ENCODE measurements around the gene PDSS2. TPM values are rescaled to one million over a fixed set of nuclear protein-coding genes. Genes with fewer than 3 reads are reported as not detected.

The PDSS2 gene
- polyA plus RNA-seq, 4 donors = 6.5 to 14.8 (median 11.6) TPM

DNA sequence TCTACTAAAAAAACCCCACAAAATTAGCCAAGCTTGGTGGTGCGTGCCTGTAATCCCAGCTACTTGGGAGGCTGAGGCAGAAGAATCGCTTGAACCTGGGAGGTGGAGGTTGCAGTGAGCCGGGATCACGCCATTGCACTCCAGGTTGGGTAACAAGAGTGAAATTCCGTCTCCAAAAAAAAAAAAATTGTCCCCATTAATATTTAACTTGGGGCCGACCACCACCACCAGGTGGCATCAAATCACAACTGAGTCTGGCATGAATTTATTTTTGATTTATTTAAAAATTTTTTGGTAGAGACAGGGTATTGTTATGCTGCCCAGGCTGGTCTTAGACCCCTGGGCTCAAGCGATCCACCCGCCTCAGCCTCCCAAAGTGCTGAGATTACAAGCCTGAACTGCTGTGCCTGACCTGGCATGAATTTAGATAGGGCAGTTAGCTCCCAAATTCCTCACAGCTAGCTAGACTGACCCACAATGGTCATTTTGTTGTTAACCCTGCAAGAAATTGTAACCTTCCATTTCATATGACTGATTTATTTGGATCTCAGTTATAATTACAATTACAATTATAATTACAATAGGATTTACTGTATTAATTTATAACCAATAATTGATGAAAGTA, 326.9 kb downstream of the PDSS2 start:
- DNase-seq (peak in 1 of 2 donors; percentile 38), FAIRE-seq (no peak)
- WGBS, 3 donors = 36 to 51% (median 44%) methylated on average over 8 of the region's 8 CpGs

GRCh38 chr6:107129370-107129925, 329.9 kb downstream of the PDSS2 start:
- Histone ChIP-seq H3K27ac (ENCODE audit: low read depth in 1 of 3, low read length in 2 of 3) (peak overlapping the region in 1 of 3 donors; percentile 42), H3K4me3 (ENCODE audit: low read depth in 1 of 3, low read length in 3 of 3) (no peak overlapping the region), H3K36me3 (ENCODE audit: control insufficient read depth in 3 of 3, insufficient read depth in 2 of 3, low read depth in 1 of 3, low read length in 3 of 3) (no peaks in the 10 kb centered on the region), H3K9me3 (ENCODE audit: control insufficient read depth in 2 of 2, insufficient read depth in 1 of 2, low read depth in 1 of 2, low read length in 1 of 2) (no peaks in the 10 kb centered on the region), H3K4me1 (ENCODE audit: control insufficient read depth in 3 of 3, insufficient read depth in 2 of 3, low read depth in 1 of 3, low read length in 2 of 3) (peaks cover 0 to 8% (median 4%) of the 10 kb centered on the region in 3 donors), H3K27me3 (ENCODE audit: control insufficient read depth in 3 of 3, insufficient read depth in 3 of 3, low read length in 3 of 3) (no peaks in the 10 kb centered on the region)
- WGBS, 3 donors = 41 to 62% (median 48%) methylated on average over 9 of the region's 9 CpGs
- DNase-seq (peak; percentile 52 to 60), FAIRE-seq (no peak)

More for the DNA sequence above, 326.9 kb downstream of the PDSS2 start:
- H3K4me3 ChIP-seq (ENCODE audit: low read depth in 1 of 3, low read length in 3 of 3) = no peak overlapping the region
- H3K9me3 ChIP-seq (ENCODE audit: control insufficient read depth in 2 of 2, insufficient read depth in 1 of 2, low read depth in 1 of 2, low read length in 1 of 2) = no peaks in the 10 kb centered on the region
- no peaks in the 10 kb centered on the region for H3K27me3 ChIP-seq (ENCODE audit: control insufficient read depth in 3 of 3, insufficient read depth in 3 of 3, low read length in 3 of 3)
- H3K4me1 ChIP-seq (ENCODE audit: control insufficient read depth in 3 of 3, insufficient read depth in 2 of 3, low read depth in 1 of 3, low read length in 2 of 3) = peaks cover 0 to 8% (median 4%) of the 10 kb centered on the region in 3 donors
- H3K27ac ChIP-seq (ENCODE audit: low read depth in 1 of 3, low read length in 2 of 3) = no peak overlapping the region
- H3K36me3 ChIP-seq (ENCODE audit: control insufficient read depth in 3 of 3, insufficient read depth in 2 of 3, low read depth in 1 of 3, low read length in 3 of 3) = no peaks in the 10 kb centered on the region

- Histone ChIP-seq H3K4me1 (ENCODE audit: control insufficient read depth in 3 of 3, insufficient read depth in 2 of 3, low read depth in 1 of 3, low read length in 2 of 3) (peaks cover 0 to 8% (median 4%) of the 10 kb centered on the region in 3 donors), H3K27ac (ENCODE audit: low read depth in 1 of 3, low read length in 2 of 3) (no peak overlapping the region), H3K27me3 (ENCODE audit: control insufficient read depth in 3 of 3, insufficient read depth in 3 of 3, low read length in 3 of 3) (no peaks in the 10 kb centered on the region), H3K4me3 (ENCODE audit: low read depth in 1 of 3, low read length in 3 of 3) (no peak overlapping the region), H3K36me3 (ENCODE audit: control insufficient read depth in 3 of 3, insufficient read depth in 2 of 3, low read depth in 1 of 3, low read length in 3 of 3) (no peaks in the 10 kb centered on the region), H3K9me3 (ENCODE audit: control insufficient read depth in 2 of 2, insufficient read depth in 1 of 2, low read depth in 1 of 2, low read length in 1 of 2) (no peaks in the 10 kb centered on the region)
- DNase-seq = no peak
- 83 to 90% (median 84%) methylated on average over 2 of the region's 2 CpGs for WGBS, 3 donors
- no peak for FAIRE-seq
These were observed 330.8 kb downstream of the PDSS2 start for GRCh38 chr6:107128577-107128976.

- FAIRE-seq (no peak), DNase-seq (no peak)
- H3K9me3 ChIP-seq (ENCODE audit: control insufficient read depth in 2 of 2, insufficient read depth in 1 of 2, low read depth in 1 of 2, low read length in 1 of 2) = no peaks in the 10 kb centered on the region
- H3K27ac ChIP-seq (ENCODE audit: low read depth in 1 of 3, low read length in 2 of 3) = no peak overlapping the region
- H3K27me3 ChIP-seq (ENCODE audit: control insufficient read depth in 3 of 3, insufficient read depth in 3 of 3, low read length in 3 of 3) = no peaks in the 10 kb centered on the region
- H3K4me3 ChIP-seq (ENCODE audit: low read depth in 1 of 3, low read length in 3 of 3) = no peak overlapping the region
- WGBS, 3 donors = 92 to 100% (median 97%) methylated on average over 1 of the region's 1 CpG
- no peaks in the 10 kb centered on the region for H3K36me3 ChIP-seq (ENCODE audit: control insufficient read depth in 3 of 3, insufficient read depth in 2 of 3, low read depth in 1 of 3, low read length in 3 of 3)
- peaks cover 0 to 8% (median 4%) of the 10 kb centered on the region in 3 donors for H3K4me1 ChIP-seq (ENCODE audit: control insufficient read depth in 3 of 3, insufficient read depth in 2 of 3, low read depth in 1 of 3, low read length in 2 of 3)
These were observed 331.2 kb downstream of the PDSS2 start for GRCh38 chr6:107128175-107128574.

GRCh38 chr6:107125771-107126170, 333.6 kb downstream of the PDSS2 start:
- H3K4me1 ChIP-seq (ENCODE audit: control insufficient read depth in 3 of 3, insufficient read depth in 2 of 3, low read depth in 1 of 3, low read length in 2 of 3) = peaks cover 4 to 8% (median 4%) of the 10 kb centered on the region in 3 donors
- DNase-seq (no peak), FAIRE-seq (no peak)
- H3K27ac ChIP-seq (ENCODE audit: low read depth in 1 of 3, low read length in 2 of 3) = no peak overlapping the region
- H3K4me3 ChIP-seq (ENCODE audit: low read depth in 1 of 3, low read length in 3 of 3) = no peak overlapping the region
- WGBS, 3 donors = 84 to 94% (median 94%) methylated on average over 5 of the region's 5 CpGs
- no peaks in the 10 kb centered on the region for H3K9me3 ChIP-seq (ENCODE audit: control insufficient read depth in 2 of 2, insufficient read depth in 1 of 2, low read depth in 1 of 2, low read length in 1 of 2)
- no peaks in the 10 kb centered on the region for H3K27me3 ChIP-seq (ENCODE audit: control insufficient read depth in 3 of 3, insufficient read depth in 3 of 3, low read length in 3 of 3)
- no peaks in the 10 kb centered on the region for H3K36me3 ChIP-seq (ENCODE audit: control insufficient read depth in 3 of 3, insufficient read depth in 2 of 3, low read depth in 1 of 3, low read length in 3 of 3)

- no peaks in the 10 kb centered on the region for H3K9me3 ChIP-seq (ENCODE audit: control insufficient read depth in 2 of 2, insufficient read depth in 1 of 2, low read depth in 1 of 2, low read length in 1 of 2)
- WGBS, 3 donors = 28 to 46% (median 33%) methylated on average over 4 of the region's 4 CpGs
These were observed 334.4 kb downstream of the PDSS2 start for GRCh38 chr6:107124934-107125348.

GRCh38 chr6:107123501-107123900, 335.9 kb downstream of the PDSS2 start:
- FAIRE-seq (no peak), DNase-seq (no peak)
- Histone ChIP-seq H3K27ac (ENCODE audit: low read depth in 1 of 3, low read length in 2 of 3) (no peak overlapping the region), H3K27me3 (ENCODE audit: control insufficient read depth in 3 of 3, insufficient read depth in 3 of 3, low read length in 3 of 3) (no peaks in the 10 kb centered on the region), H3K4me1 (ENCODE audit: control insufficient read depth in 3 of 3, insufficient read depth in 2 of 3, low read depth in 1 of 3, low read length in 2 of 3) (peaks cover 0 to 4% (median 0%) of the 10 kb centered on the region in 3 donors), H3K4me3 (ENCODE audit: low read depth in 1 of 3, low read length in 3 of 3) (no peak overlapping the region), H3K9me3 (ENCODE audit: control insufficient read depth in 2 of 2, insufficient read depth in 1 of 2, low read depth in 1 of 2, low read length in 1 of 2) (no peaks in the 10 kb centered on the region), H3K36me3 (ENCODE audit: control insufficient read depth in 3 of 3, insufficient read depth in 2 of 3, low read depth in 1 of 3, low read length in 3 of 3) (no peaks in the 10 kb centered on the region)
- WGBS, 3 donors = 88 to 90% (median 90%) methylated on average over 5 to 6 of the region's 6 CpGs

More at GRCh38 chr6:107124934-107125348, 334.4 kb downstream of the PDSS2 start:
- Histone ChIP-seq H3K27me3 (ENCODE audit: control insufficient read depth in 3 of 3, insufficient read depth in 3 of 3, low read length in 3 of 3) (no peaks in the 10 kb centered on the region), H3K4me1 (ENCODE audit: control insufficient read depth in 3 of 3, insufficient read depth in 2 of 3, low read depth in 1 of 3, low read length in 2 of 3) (peaks cover 4 to 8% (median 4%) of the 10 kb centered on the region in 3 donors), H3K4me3 (ENCODE audit: low read depth in 1 of 3, low read length in 3 of 3) (no peak overlapping the region), H3K27ac (ENCODE audit: low read depth in 1 of 3, low read length in 2 of 3) (no peak overlapping the region), H3K36me3 (ENCODE audit: control insufficient read depth in 3 of 3, insufficient read depth in 2 of 3, low read depth in 1 of 3, low read length in 3 of 3) (no peaks in the 10 kb centered on the region)
- DNase-seq = peak in 1 of 2 donors; percentile 36
- FAIRE-seq = no peak

- FAIRE-seq (no peak), DNase-seq (no peak)
- 88 to 96% (median 91%) methylated on average over 4 of the region's 4 CpGs for WGBS, 3 donors
These were observed 336.6 kb downstream of the PDSS2 start for GRCh38 chr6:107122748-107123147.

More at GRCh38 chr6:107122748-107123147, 336.6 kb downstream of the PDSS2 start:
- Histone ChIP-seq H3K9me3 (ENCODE audit: control insufficient read depth in 2 of 2, insufficient read depth in 1 of 2, low read depth in 1 of 2, low read length in 1 of 2) (no peaks in the 10 kb centered on the region), H3K27ac (ENCODE audit: low read depth in 1 of 3, low read length in 2 of 3) (no peak overlapping the region), H3K27me3 (ENCODE audit: control insufficient read depth in 3 of 3, insufficient read depth in 3 of 3, low read length in 3 of 3) (no peaks in the 10 kb centered on the region), H3K4me3 (ENCODE audit: low read depth in 1 of 3, low read length in 3 of 3) (no peak overlapping the region), H3K36me3 (ENCODE audit: control insufficient read depth in 3 of 3, insufficient read depth in 2 of 3, low read depth in 1 of 3, low read length in 3 of 3) (no peaks in the 10 kb centered on the region), H3K4me1 (ENCODE audit: control insufficient read depth in 3 of 3, insufficient read depth in 2 of 3, low read depth in 1 of 3, low read length in 2 of 3) (peaks cover 0 to 4% (median 0%) of the 10 kb centered on the region in 3 donors)

All from small intestine (tissue), 7 donors.